Endodermal cell (in vitro differentiated cells): ENCODE measurements around the gene WIF1. TPM values are rescaled to one million over a fixed set of nuclear protein-coding genes. Genes with fewer than 3 reads are reported as not detected.

Experiments
- DNase-seq: peaks from one replicate; pipeline ENCODE4 v3.0.0-alpha.2; 2017
- H3K27ac ChIP-seq: 2 replicates; pipeline ENCODE4 v1.5.1; 2013; ENCODE audit warnings: mild to moderate bottlenecking, low read depth, low read length, moderate library complexity
- H3K27me3 ChIP-seq: 2 replicates; pipeline ENCODE4 v1.6.1; 2013; ENCODE audit warnings: mild to moderate bottlenecking, low read length, moderate library complexity; ENCODE audit not compliant: insufficient read depth, control insufficient read depth, poor library complexity, severe bottlenecking
- H3K36me3 ChIP-seq: 2 replicates; pipeline ENCODE4 v1.7.0; 2013; ENCODE audit warnings: mild to moderate bottlenecking, low read length, moderate library complexity; ENCODE audit not compliant: control insufficient read depth, insufficient read depth
- H3K4me1 ChIP-seq: one replicate; pipeline ENCODE4 v1.7.0; 2013; ENCODE audit warnings: low read length; ENCODE audit not compliant: control insufficient read depth, insufficient read depth
- H3K4me3 ChIP-seq: 2 replicates; pipeline ENCODE4 v1.5.1; 2013; ENCODE audit warnings: mild to moderate bottlenecking, low read length, moderate library complexity
- H3K9ac ChIP-seq: 2 replicates; pipeline ENCODE4 v1.6.1; 2013; ENCODE audit warnings: mild to moderate bottlenecking, low read length, moderate library complexity; ENCODE audit not compliant: poor library complexity, severe bottlenecking; ENCODE audit errors: extremely low read depth
- H3K9me3 ChIP-seq: 2 replicates; pipeline ENCODE4 v1.6.1; 2013; ENCODE audit warnings: mild to moderate bottlenecking, low read length, moderate library complexity; ENCODE audit not compliant: control insufficient read depth
- H3K27ac Mint-ChIP-seq: 2 replicates; pipeline ENCODE4 v1.8.0; 2020; ENCODE audit warnings: mixed read lengths
- H3K27me3 Mint-ChIP-seq: 2 replicates; pipeline ENCODE4 v1.8.0; 2021; ENCODE audit warnings: mild to moderate bottlenecking, mixed read lengths; ENCODE audit not compliant: insufficient read depth
- H3K36me3 Mint-ChIP-seq: 2 replicates; pipeline ENCODE4 v1.8.0; 2020; ENCODE audit warnings: low read depth, mixed read lengths
- H3K4me1 Mint-ChIP-seq: 2 replicates; pipeline ENCODE4 v1.8.0; 2020; ENCODE audit warnings: mixed read lengths
- H3K4me3 Mint-ChIP-seq: 2 replicates; pipeline ENCODE4 v1.8.0; 2020; ENCODE audit warnings: mild to moderate bottlenecking, moderate library complexity, mixed read lengths
- H3K9me3 Mint-ChIP-seq: 2 replicates; pipeline ENCODE4 v1.8.0; 2020; ENCODE audit warnings: mild to moderate bottlenecking, mixed read lengths
- CTCF ChIP-seq: fragments of 200-600 bp; sonication (generic); conservative IDR thresholded peaks from 2 replicates; pipeline ENCODE4 v1.5.0; 2021; ENCODE audit warnings: antibody characterized with exemption, mild to moderate bottlenecking
- WGBS, 2 experiments: methylation state at CpG; one replicate each; pipeline versions ENCODE4 v1.1.5 to v1.1.7; 2013; ENCODE audit warnings: missing lambda C conversion rate in 2 of 2, mixed read lengths in 1 of 2; ENCODE audit not compliant: insufficient coverage in 1 of 2, insufficient read length in 1 of 2; 5-methylcytosine and 5-hydroxymethylcytosine counted together
- total RNA-seq, 2 donors: library from RNA; stranded (reverse); fragmentation: NEBNext Ultra II Directional in 1 of 2; extraction: Animal tissue kit (Norgen Biotek cat#: 25700) in 1 of 2; gene quantifications; 2 replicates in 1 of 2; 3 replicates in 1 of 2; pipeline ENCODE4 v1.2.1, GENCODE V29; 2021

The WIF1 gene
- total RNA-seq, 2 donors from 2014 or later, result not detected

GRCh38 chr12:65045269-65045668, 75.8 kb downstream of the WIF1 start:
- DNase-seq, result no peak
- Mint-ChIP-seq H3K27me3 (no peaks in the 10 kb centered on the region), H3K36me3 (no peaks in the 10 kb centered on the region), H3K27ac (no peak overlapping the region), H3K4me1 (peaks cover 8% of the 10 kb centered on the region), H3K4me3 (no peak overlapping the region), H3K9me3 (no peaks in the 10 kb centered on the region)
- Histone ChIP-seq H3K27me3 (no peaks in the 10 kb centered on the region), H3K4me3 (no peak overlapping the region), H3K9ac (no peak overlapping the region), H3K27ac (no peak overlapping the region), H3K36me3 (no peaks in the 10 kb centered on the region), H3K9me3 (no peaks in the 10 kb centered on the region), H3K4me1 (peaks cover 4% of the 10 kb centered on the region)
- no peak for TF ChIP-seq CTCF
- 94 to 100% methylated on average over 1 to 4 of the region's 4 CpGs for WGBS, 2 experiments

DNA sequence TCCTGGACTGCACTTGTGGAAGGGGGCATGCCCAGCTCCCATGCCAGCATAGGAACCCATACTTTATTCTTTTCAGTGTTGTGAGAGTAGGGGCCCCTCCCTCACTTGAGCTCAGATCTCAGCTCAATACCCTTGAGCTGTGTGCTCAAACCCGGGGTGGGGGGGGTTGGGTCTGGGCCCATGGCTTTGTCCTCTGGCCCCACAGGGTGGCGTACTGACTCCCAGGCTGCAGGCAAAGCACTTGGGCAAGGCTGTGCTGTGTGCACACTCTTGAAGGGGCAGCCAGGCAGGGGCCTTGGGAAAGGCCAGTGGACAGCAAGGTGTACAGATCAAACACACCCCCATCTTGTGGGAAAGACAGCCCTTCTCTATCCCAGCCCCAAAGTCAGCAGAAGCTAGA, 81.8 kb downstream of the WIF1 start:
- WGBS, 2 experiments, result 76 to 100% methylated on average over 1 to 2 of the region's 2 CpGs
- Histone ChIP-seq H3K4me3 (no peak overlapping the region), H3K27me3 (no peaks in the 10 kb centered on the region), H3K9me3 (peaks cover 11% of the 10 kb centered on the region), H3K36me3 (no peaks in the 10 kb centered on the region), H3K9ac (no peak overlapping the region), H3K4me1 (peaks cover 4% of the 10 kb centered on the region), H3K27ac (no peak overlapping the region)
- H3K27me3 Mint-ChIP-seq, result peaks cover 4% of the 10 kb centered on the region
- TF ChIP-seq CTCF, result peak; percentile 42
- DNase-seq, result peak; percentile 74
- H3K9me3 Mint-ChIP-seq, result peaks cover 31% of the 10 kb centered on the region
- H3K4me3 Mint-ChIP-seq, result no peak overlapping the region
- H3K4me1 Mint-ChIP-seq, result peaks cover 6% of the 10 kb centered on the region
- H3K27ac Mint-ChIP-seq, result no peak overlapping the region
- peaks cover 8% of the 10 kb centered on the region for H3K36me3 Mint-ChIP-seq

GRCh38 chr12:65025136-65025535, 96.0 kb downstream of the WIF1 start:
- 80 to 100% methylated on average over 1 to 2 of the region's 2 CpGs for WGBS, 2 experiments
- Histone ChIP-seq H3K9me3 (no peaks in the 10 kb centered on the region), H3K4me3 (no peak overlapping the region), H3K27me3 (no peaks in the 10 kb centered on the region), H3K4me1 (no peaks in the 10 kb centered on the region), H3K27ac (no peak overlapping the region), H3K36me3 (no peaks in the 10 kb centered on the region), H3K9ac (no peak overlapping the region)
- peaks cover 3% of the 10 kb centered on the region for H3K9me3 Mint-ChIP-seq
- TF ChIP-seq CTCF, result no peak
- no peaks in the 10 kb centered on the region for H3K36me3 Mint-ChIP-seq
- DNase-seq, result no peak
- no peak overlapping the region for H3K27ac Mint-ChIP-seq
- H3K4me3 Mint-ChIP-seq, result no peak overlapping the region
- H3K4me1 Mint-ChIP-seq, result peaks cover 5% of the 10 kb centered on the region
- H3K27me3 Mint-ChIP-seq, result peaks cover 7% of the 10 kb centered on the region
